ENCODE measurements around the gene PITHD1.
"Not testable (repeated sequence)": the region's sequence is repeated elsewhere in the genome, so short reads cannot be mapped to it uniquely, and the experiment has no call there.

The PITHD1 gene

GRCh38 chr1:23825762-23826522 is 47.7 kb downstream of the PITHD1 start:
- no peak for DNase-seq (ENCODE audit: low spot score)

- not testable (repeated sequence) for DNase-seq (ENCODE audit: low spot score)
Observed at GRCh38 chr1:23826590-23826989, 48.4 kb downstream of the PITHD1 start.

GRCh38 chr1:23827717-23828116 is 49.5 kb downstream of the PITHD1 start:
- no peak for DNase-seq (ENCODE audit: low spot score)

GRCh38 chr1:23834156-23834555 is 55.9 kb downstream of the PITHD1 start:
- not testable (repeated sequence) for DNase-seq (ENCODE audit: low spot score)

- no peak for DNase-seq (ENCODE audit: low spot score)
Observed at GRCh38 chr1:23836037-23836436, 57.8 kb downstream of the PITHD1 start.
